ENCODE data around the gene PTGFRN. TPM values are rescaled to one million over a fixed set of nuclear protein-coding genes. Genes with fewer than 3 reads are reported as not detected.

Gene PTGFRN
- total RNA-seq, 4 donors from 2014 or later = 10.7 to 39.8 (median 28.5) TPM

DNA sequence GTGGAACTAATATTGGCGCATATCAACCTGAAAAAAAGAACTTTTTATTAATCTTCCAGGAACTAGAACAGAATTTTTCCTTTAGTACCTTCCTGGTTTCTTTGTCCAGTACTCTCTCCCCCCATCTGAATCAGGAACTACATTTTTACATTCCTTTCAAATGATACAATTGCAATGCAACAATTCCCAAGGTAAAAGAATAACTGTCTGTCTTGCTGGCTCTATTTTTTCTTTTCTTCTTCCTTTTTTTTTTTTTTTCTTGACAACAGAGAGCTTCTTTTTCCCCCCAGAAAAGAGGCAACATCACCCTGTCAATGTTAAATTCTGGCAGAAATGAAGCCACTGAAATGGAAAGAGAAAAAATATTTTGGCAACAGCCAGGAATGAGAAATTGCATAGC, 87.3 kb downstream of the PTGFRN start:
- TF ChIP-seq, protein P1, sequence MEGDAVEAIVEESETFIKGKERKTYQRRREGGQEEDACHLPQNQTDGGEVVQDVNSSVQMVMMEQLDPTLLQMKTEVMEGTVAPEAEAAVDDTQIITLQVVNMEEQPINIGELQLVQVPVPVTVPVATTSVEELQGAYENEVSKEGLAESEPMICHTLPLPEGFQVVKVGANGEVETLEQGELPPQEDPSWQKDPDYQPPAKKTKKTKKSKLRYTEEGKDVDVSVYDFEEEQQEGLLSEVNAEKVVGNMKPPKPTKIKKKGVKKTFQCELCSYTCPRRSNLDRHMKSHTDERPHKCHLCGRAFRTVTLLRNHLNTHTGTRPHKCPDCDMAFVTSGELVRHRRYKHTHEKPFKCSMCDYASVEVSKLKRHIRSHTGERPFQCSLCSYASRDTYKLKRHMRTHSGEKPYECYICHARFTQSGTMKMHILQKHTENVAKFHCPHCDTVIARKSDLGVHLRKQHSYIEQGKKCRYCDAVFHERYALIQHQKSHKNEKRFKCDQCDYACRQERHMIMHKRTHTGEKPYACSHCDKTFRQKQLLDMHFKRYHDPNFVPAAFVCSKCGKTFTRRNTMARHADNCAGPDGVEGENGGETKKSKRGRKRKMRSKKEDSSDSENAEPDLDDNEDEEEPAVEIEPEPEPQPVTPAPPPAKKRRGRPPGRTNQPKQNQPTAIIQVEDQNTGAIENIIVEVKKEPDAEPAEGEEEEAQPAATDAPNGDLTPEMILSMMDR (IDR thresholded peaks at IDR 0.05) = no peak
- ATAC-seq (ENCODE audit: low FRiP score) (no peak), DNase-seq (ENCODE audit: low spot score) (no peak)

DNA sequence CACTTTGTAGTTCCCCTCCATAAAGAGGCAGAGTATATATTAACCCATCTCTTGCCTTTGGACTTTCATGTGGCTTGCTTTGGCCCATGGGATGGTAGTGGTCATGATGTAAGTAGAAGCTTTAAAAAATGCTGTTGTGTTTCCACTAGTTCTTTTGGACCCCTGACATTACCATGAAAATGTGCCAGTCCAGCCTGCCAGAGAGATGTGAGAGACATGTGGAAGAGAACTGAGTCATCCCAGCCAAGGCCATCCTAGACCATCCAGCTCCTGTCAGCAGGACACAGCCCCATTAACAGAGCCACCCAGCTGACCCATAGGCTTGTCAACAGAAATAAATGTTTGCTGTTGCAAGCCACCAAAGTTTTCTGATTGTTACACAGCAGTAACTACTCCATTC, 87.9 kb downstream of the PTGFRN start:
- DNase-seq (ENCODE audit: low spot score) = no peak
- no peak for ATAC-seq (ENCODE audit: low FRiP score)
- TF ChIP-seq, protein P1 (IDR thresholded peaks at IDR 0.05) = no peak

- TF ChIP-seq, protein P1 (IDR thresholded peaks at IDR 0.05) = no peak
- ATAC-seq (ENCODE audit: low FRiP score) = no peak
- no peak for DNase-seq (ENCODE audit: low spot score)
Measured at GRCh38 chr1:116999596-116999995, 89.9 kb downstream of the PTGFRN start.

- no peak for DNase-seq (ENCODE audit: low spot score)
- TF ChIP-seq, protein P1 (IDR thresholded peaks at IDR 0.05) = no peak
Measured at GRCh38 chr1:117000142-117000541, 90.4 kb downstream of the PTGFRN start.

GRCh38 chr1:117001254-117001927, 91.7 kb downstream of the PTGFRN start, which contains the start of gene CD101:
Gene CD101 (plus strand): TSS chr1:117001760. CDS start chr1:117001818, 58 bp downstream.
- TF ChIP-seq, protein P1 (IDR thresholded peaks at IDR 0.05) = no peak
- DNase-seq (ENCODE audit: low spot score) (no peak), ATAC-seq (ENCODE audit: low FRiP score) (no peak)

More at GRCh38 chr1:117000142-117000541, 90.4 kb downstream of the PTGFRN start:
- ATAC-seq (ENCODE audit: low FRiP score) = no peak

DNA sequence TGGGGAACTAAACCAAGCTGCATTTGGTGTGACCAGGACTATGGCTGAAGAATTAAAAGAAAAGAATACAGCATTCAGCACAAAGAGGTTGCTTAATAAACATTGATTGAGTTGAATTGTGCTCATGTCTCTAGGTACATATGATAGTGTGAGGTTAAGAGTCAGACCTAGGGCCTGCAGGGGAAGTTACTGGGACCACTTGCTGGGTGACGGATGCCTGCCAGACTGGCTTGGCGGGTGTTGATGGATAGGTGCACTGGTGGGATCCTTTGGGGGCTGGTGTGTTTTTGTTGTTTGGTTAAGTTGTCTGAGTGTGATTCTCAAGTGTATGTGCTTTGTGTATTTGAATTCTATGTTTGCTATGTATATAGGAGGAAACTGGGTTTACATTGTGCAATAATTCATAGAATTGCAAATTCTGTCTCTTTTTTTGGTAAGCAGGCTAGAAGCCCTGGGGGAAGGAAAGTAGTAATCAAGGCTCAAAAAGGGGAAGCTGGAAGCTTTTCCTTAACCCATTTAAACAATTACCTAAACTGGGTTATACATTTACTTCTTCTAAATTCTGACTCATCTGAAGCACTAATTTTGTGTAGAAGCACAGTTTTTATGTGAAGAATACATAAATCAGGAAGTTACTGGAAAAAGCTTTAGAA, 93.6 kb downstream of the PTGFRN start:
- no peak for DNase-seq (ENCODE audit: low spot score)
- TF ChIP-seq, protein P1 (IDR thresholded peaks at IDR 0.05) = no peak
- no peak for ATAC-seq (ENCODE audit: low FRiP score)

DNA sequence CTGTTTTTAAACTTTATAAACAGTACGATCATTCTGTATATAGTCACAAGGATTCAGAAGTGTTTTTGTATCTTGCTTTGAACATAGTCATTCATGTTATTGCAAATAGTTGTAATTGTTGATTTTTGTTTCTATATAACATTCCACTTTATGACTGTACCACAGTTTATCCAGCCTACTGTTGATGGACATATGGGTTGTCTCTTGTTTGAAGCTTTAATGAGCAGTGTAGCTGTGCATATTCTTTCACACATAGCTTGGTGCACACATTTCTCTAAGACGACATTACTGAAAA, 98.0 kb downstream of the PTGFRN start:
- no peak for DNase-seq (ENCODE audit: low spot score)
- TF ChIP-seq, protein P1 (IDR thresholded peaks at IDR 0.05) = no peak
- ATAC-seq (ENCODE audit: low FRiP score) = no peak

All from omental fat pad (tissue), 4 donors.